IPS-18c (cell line): Measurements from ENCODE around the gene SDR9C7.
"Not testable (repeated sequence)": the region's sequence is repeated elsewhere in the genome, so short reads cannot be mapped to it uniquely, and the experiment has no call there.

Source experiments
- H3K4me3 ChIP-seq: 2 replicates; pipeline ENCODE4 v1.7.0; 2013; ENCODE audit warnings: low read depth, mild to moderate bottlenecking, low read length, moderate library complexity; ENCODE audit not compliant: insufficient read depth
- H3K9me3 ChIP-seq: one replicate; pipeline ENCODE4 v1.6.1; 2013; ENCODE audit warnings: mild to moderate bottlenecking, low read length, moderate library complexity; ENCODE audit not compliant: control insufficient read depth, insufficient read depth

The SDR9C7 gene

GRCh38 chr12:56933826-56934625 lies at the start of gene SDR9C7:
Gene SDR9C7, minus strand, starts transcription at chr12:56934408. Its CDS starts 147 bp downstream, at chr12:56934261.
- no peaks in the 10 kb centered on the region for H3K9me3 ChIP-seq
- no peak within 1 kb of the TSS for H3K4me3 ChIP-seq

- H3K9me3 ChIP-seq, result no peaks in the 10 kb centered on the region
- H3K4me3 ChIP-seq, result no peak overlapping the region
Measured at GRCh38 chr12:56983386-56983785, 49.2 kb upstream of the SDR9C7 start.

- not testable (repeated sequence) for H3K9me3 ChIP-seq, H3K4me3 ChIP-seq
Measured at GRCh38 chr12:56982578-56983236, 48.5 kb upstream of the SDR9C7 start.

- Histone ChIP-seq H3K9me3 (no peaks in the 10 kb centered on the region), H3K4me3 (no peak overlapping the region)
Measured at GRCh38 chr12:56980941-56981530, 46.8 kb upstream of the SDR9C7 start.

GRCh38 chr12:56980268-56980667 lies 46.1 kb upstream of the SDR9C7 start:
- no peaks in the 10 kb centered on the region for H3K9me3 ChIP-seq
- no peak overlapping the region for H3K4me3 ChIP-seq

GRCh38 chr12:56979628-56980027 lies 45.4 kb upstream of the SDR9C7 start:
- Histone ChIP-seq H3K9me3 (no peaks in the 10 kb centered on the region), H3K4me3 (no peak overlapping the region)

GRCh38 chr12:56978397-56979138 lies 44.4 kb upstream of the SDR9C7 start:
- Histone ChIP-seq H3K4me3 (no peak overlapping the region), H3K9me3 (no peaks in the 10 kb centered on the region)

- not testable (repeated sequence) for H3K9me3 ChIP-seq, H3K4me3 ChIP-seq
Measured at GRCh38 chr12:56977361-56977760, 43.2 kb upstream of the SDR9C7 start.

- H3K9me3 ChIP-seq, H3K4me3 ChIP-seq: not testable (repeated sequence)
Measured at GRCh38 chr12:56974224-56974623, 40.0 kb upstream of the SDR9C7 start.

- not testable (repeated sequence) for H3K4me3 ChIP-seq, H3K9me3 ChIP-seq
Measured at GRCh38 chr12:56968910-56969309, 34.7 kb upstream of the SDR9C7 start.

- H3K4me3 ChIP-seq, H3K9me3 ChIP-seq: not testable (repeated sequence)
Measured at GRCh38 chr12:56965997-56966642, 31.9 kb upstream of the SDR9C7 start.

- not testable (repeated sequence) for H3K4me3 ChIP-seq, H3K9me3 ChIP-seq
Measured at GRCh38 chr12:56965124-56965523, 30.9 kb upstream of the SDR9C7 start.

- not testable (repeated sequence) for H3K9me3 ChIP-seq, H3K4me3 ChIP-seq
Measured at GRCh38 chr12:56963557-56963956, 29.3 kb upstream of the SDR9C7 start.

GRCh38 chr12:56962247-56962646 lies 28.0 kb upstream of the SDR9C7 start:
- not testable (repeated sequence) for H3K4me3 ChIP-seq, H3K9me3 ChIP-seq

GRCh38 chr12:56958422-56958821 lies 24.2 kb upstream of the SDR9C7 start:
- H3K9me3 ChIP-seq, result no peaks in the 10 kb centered on the region
- no peak overlapping the region for H3K4me3 ChIP-seq

- Histone ChIP-seq H3K9me3 (no peaks in the 10 kb centered on the region), H3K4me3 (no peak within 1 kb of the TSS)
Measured at GRCh38 chr12:56957229-56958052, 23.2 kb upstream of the SDR9C7 start, which contains the start of gene RDH16. Gene RDH16, minus strand, starts transcription at chr12:56957608. Its CDS starts 146 bp downstream, at chr12:56957462.
